NCI-H460 (cell line): Measurements from ENCODE around the gene MRPL43. TPM values are rescaled to one million over a fixed set of nuclear protein-coding genes. Genes with fewer than 3 reads are reported as not detected.

Experiments used
- DNase-seq: peaks from one replicate; pipeline ENCODE4 v3.0.0-alpha.2; 2016; ENCODE audit warnings: low read depth; ENCODE audit errors: extremely low read depth
- small RNA-seq, 2 experiments: library from RNA; depleted of rRNA; stranded (forward); fragments of <200 nt; gene quantifications; one replicate each; pipeline ENCODE3, GENCODE V24; 2014
- total RNA-seq: library from RNA; depleted of rRNA; stranded (reverse); fragments of >200 nt; shearing (Covaris generic); gene quantifications from 2 replicates; pipeline ENCODE4 v1.2.3, GENCODE V29; 2014; rRNA removed

Gene MRPL43
- total RNA-seq, 1 experiment from 2014 or later = 72.4 TPM

DNA sequence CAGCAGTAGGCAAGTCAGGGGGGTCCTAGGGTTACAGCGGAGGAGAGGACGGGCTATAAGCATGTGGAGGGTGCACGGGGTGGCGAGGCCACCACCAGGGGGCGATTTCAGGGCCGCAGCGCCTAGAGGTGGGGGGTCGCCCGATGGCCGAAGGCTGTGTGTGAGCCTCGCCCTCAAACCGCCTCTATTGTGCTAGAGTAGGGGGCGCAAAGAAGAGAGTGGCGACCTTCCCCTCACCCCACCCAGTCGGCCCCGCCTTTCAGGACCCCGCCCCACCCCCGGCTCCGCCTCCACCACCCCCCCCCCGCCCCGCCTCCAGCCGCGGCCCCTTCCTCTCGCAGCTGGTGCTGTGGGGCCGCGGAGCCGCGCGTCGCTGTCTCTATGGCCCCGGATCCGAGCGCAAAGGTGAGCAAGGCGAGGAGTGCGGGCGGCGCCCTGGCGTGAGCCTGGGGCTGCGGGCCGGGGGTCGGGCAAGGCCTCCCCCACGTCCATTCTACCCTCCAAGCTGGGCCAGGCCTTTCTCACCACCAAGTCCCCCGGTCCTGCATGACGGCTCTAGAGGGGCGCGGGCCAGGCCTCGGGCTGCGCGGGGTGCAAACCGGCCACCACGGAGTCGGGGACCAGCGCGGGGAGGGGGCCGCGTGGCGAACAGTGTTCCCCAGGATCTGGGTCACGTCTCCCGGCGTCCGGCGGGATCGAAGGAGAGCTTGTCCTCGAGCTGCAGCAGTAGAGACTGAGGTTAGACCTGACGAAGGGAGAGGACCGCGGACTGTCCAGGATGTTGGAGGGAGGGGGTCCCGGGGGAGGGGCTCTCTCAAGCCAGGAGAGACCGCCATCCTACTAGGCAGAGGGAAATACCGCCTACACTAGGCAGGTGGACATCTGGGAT, 17.9 kb downstream of the MRPL43 start, which contains the start of gene SEMA4G:
Gene SEMA4G, plus strand, starts transcription at position 318 of the 889 bp plus-strand sequence. CDS start 3,409 bp downstream, outside the sequence.
- peak; percentile 15 for DNase-seq

DNA sequence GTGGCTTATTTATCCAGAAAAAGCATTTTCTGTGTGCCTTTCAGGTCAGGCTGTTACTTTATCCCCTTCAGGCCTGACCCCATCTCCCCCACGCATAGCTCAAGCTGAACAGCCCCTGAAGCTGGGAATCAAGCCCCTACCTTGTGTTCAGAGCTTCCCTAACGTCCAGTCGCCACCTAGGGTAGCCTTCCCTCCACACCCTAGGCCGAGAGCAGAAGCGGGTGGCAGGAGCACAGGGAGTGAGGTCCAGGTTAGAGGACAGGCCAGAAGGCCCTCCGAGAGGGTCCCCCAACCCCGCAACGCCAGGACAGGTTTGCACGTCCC, 18.5 kb downstream of the MRPL43 start:
- DNase-seq = no peak

- no peak for DNase-seq
Measured at GRCh38 chr10:100968062-100968736, 19.1 kb downstream of the MRPL43 start.

- no peak for DNase-seq
Measured at GRCh38 chr10:100967332-100967731, 20.0 kb downstream of the MRPL43 start.

DNA sequence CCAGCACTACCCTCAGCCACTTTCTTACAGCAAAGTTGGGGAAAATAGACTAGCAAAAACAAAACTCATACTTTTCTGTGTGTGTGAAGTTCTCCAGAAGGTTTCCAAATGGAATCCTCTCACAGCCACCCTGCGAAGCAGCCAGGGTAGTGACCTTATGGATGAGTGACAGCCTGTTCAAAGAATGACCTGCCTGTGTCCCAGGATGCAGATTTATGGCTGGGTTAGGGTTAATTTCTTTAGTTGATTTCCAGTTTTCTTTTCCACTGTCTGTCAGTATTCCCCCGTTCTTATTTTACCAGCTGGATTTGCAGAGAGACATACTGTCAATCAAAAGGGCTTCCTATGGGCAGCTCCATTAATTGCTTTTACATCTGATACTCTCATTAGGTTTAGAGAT, 20.4 kb downstream of the MRPL43 start:
- no peak for DNase-seq

DNA sequence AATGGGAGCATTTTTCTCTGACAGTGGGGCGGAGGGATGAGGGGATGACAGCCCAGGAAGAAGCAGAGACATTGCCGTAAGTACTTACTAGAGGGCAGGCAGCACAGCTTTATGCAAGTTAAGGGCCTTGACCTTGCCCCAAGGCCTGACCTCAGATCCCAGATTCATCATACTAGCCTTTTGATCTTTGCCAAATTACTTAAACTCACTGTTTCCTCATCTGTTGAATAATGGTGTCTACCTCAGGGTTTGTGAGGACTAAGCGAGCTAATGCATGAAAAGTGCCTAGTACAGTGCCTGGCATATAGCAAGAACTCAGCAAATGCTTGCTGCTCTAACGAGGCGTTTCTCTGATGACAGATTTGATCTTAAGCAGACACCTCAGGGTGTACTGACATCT, 21.5 kb downstream of the MRPL43 start:
- no peak for DNase-seq

DNA sequence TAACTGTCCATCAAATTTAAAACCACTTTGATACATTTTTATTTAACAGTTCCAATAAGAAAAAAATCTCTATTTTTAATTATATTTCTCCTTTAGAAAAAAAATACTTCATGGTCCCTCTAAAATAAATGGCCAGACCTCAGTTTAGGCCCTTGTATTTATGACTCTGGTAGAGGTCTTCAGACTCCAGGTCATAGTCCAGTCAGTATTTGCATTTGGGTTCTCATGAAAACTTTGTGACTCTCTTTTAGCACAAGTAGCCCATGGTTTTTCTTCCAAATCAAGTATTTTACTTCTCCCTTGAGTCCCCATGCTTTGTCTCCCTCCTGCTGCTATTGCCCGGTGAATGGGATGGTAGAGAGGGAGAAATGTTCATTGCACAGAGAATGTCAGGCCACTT, 23.5 kb downstream of the MRPL43 start:
- no peak for DNase-seq

- DNase-seq = no peak
Measured at GRCh38 chr10:100962351-100963080, 24.8 kb downstream of the MRPL43 start.

DNA sequence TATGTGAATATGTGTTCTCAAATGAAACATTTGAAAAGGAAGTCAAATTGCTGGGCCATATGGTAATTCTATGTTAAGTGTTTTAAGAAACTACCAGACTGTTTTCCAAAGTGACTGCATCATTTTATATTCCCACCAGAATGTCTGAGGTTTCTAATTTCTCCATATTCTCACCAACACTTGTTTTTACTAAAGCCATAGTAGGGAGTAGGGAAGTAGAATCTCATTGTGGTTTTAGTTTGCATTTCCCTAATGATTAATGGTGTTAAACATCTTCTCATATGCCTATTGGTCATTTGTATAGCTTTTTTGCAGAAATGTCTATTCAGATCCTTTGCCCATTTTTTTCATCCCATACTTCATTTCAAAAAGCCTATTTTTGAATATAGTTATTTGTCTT, 27.0 kb downstream of the MRPL43 start:
- DNase-seq = no peak

DNA sequence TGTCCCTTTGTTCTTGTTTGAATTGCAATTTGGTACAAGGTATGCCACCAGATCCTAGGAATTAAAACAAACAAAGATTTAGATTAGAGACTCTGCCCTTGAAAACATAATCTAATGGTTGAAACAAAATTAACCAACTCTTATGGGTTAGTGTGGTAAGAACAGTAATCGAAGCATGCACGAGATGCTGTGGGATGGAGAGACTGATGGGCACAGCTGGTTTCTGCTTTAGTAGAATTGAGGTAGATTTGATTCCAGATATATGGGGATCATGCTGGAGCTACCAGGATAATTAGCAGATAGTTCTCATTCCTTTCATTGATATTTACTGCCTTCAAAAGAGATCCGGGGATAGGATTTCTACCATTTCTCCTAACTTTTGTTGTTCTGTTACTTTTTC, 38.4 kb downstream of the MRPL43 start:
- no peak for DNase-seq

DNA sequence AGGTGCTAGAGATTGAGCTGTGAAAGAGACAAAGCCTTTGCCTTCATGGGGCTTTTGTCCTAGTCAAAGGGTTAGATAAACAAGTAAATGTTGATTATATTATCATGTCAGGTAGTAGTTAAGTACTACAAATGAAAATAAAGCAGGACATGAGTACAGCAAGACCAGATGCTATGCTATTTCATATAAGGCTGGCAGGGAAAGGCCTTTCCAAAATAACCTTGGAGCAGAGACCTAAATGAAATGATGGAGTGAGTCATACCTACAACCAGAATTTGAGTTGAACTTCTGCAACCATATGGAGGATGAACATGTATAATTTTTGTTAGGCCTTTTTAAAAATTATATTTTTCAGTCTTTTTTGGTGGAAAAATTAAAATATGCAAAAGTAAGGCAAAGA, 41.5 kb downstream of the MRPL43 start:
- no peak for DNase-seq

GRCh38 chr10:100943508-100943907, 43.8 kb downstream of the MRPL43 start:
- no peak for DNase-seq

GRCh38 chr10:100942229-100942628, 45.1 kb downstream of the MRPL43 start:
- no peak for DNase-seq

GRCh38 chr10:100939763-100940344, 47.4 kb downstream of the MRPL43 start:
- no peak for DNase-seq

Small RNA genes within 50 kb of the gene (small RNA-seq; reads per million reads assigned to genes)
- 0 reads per million in 2 experiments for gene MIR608

Other genes with a start within 250 kb of the MRPL43 start
- not detected in 2 replicates for gene PAX2, start 241.9 kb downstream of the MRPL43 start, total RNA-seq
- gene SLF2, start 74.5 kb downstream of the MRPL43 start, total RNA-seq = 24.9 and 26.1 TPM in 2 replicates
- gene SEMA4G, start 18.0 kb downstream of the MRPL43 start, total RNA-seq = 1.1 and 1.7 TPM in 2 replicates
- gene TWNK, start within 50 bp of the MRPL43 start, total RNA-seq = 14.3 and 19.9 TPM in 2 replicates
- gene LZTS2, start 12.3 kb upstream of the MRPL43 start, total RNA-seq = 49.2 and 51.6 TPM in 2 replicates
- 0.52 and 0.55 TPM in 2 replicates for gene PDZD7, start 43.6 kb upstream of the MRPL43 start, total RNA-seq
- 50.5 and 52.6 TPM in 2 replicates for gene SFXN3, start 43.7 kb upstream of the MRPL43 start, total RNA-seq
- 31.3 and 36.1 TPM in 2 replicates for gene KAZALD1, start 74.5 kb upstream of the MRPL43 start, total RNA-seq
- gene TLX1, start 143.8 kb upstream of the MRPL43 start, total RNA-seq = not detected in 2 replicates
- 0.10 and 0.12 TPM in 2 replicates for gene LBX1, start 242.0 kb upstream of the MRPL43 start, total RNA-seq